Right lobe of liver (tissue), 6 donors: ENCODE measurements around the gene LSS. TPM values are rescaled to one million over a fixed set of nuclear protein-coding genes. Genes with fewer than 3 reads are reported as not detected.
"Not testable (repeated sequence)": the region's sequence is repeated elsewhere in the genome, so short reads cannot be mapped to it uniquely, and the experiment has no call there.

Experiments
- ATAC-seq, 4 donors: fragments of 200-7000 bp; cut with Tn5 transposase; one replicate each; pipeline ENCODE4 v1.9.1; 2020; ENCODE audit warnings: mild to moderate bottlenecking in 4 of 4, moderate library complexity in 4 of 4
- DNase-seq, 3 donors: peaks; one replicate each; pipeline ENCODE4 v3.0.0-alpha.2; 2020
- H3K27ac ChIP-seq, 3 donors: fragments of 200-600 bp; one replicate each; pipeline ENCODE4 v1.8.0; 2022
- H3K27me3 ChIP-seq, 2 donors: fragments of 200-600 bp; one replicate each; pipeline ENCODE4 v1.8.0; 2022
- H3K36me3 ChIP-seq, 4 donors: fragments of 200-600 bp; sonication (generic) in 1 of 4; one replicate each; pipeline versions ENCODE4 v1.5.1 to v1.8.0; 2017 to 2022; ENCODE audit warnings: control low read depth in 1 of 4
- H3K4me1 ChIP-seq, 4 donors: fragments of 200-600 bp; sonication (generic) in 1 of 4; one replicate each; pipeline versions ENCODE4 v1.5.1 to v1.8.0; 2017 to 2022; ENCODE audit warnings: control low read depth in 1 of 4
- H3K4me3 ChIP-seq, 3 donors: fragments of 200-600 bp; one replicate each; pipeline ENCODE4 v1.8.0; 2022
- H3K9me3 ChIP-seq, 4 donors: fragments of 200-600 bp; sonication (generic) in 1 of 4; one replicate each; pipeline versions ENCODE4 v1.5.1 to v1.8.0; 2017 to 2022; ENCODE audit warnings: control low read depth in 1 of 4
- POLR2A ChIP-seq: fragments of 450-650 bp; IDR thresholded peaks from one replicate; pipeline ENCODE4 v1.6.1; 2017; ENCODE audit warnings: antibody characterized with exemption, mild to moderate bottlenecking
- WGBS: methylation state at CpG from one replicate; pipeline ENCODE4 v1.1.6; 2018; ENCODE audit warnings: low coverage, low lambda C conversion rate; ENCODE audit not compliant: insufficient coverage; ENCODE audit errors: missing lambda C conversion rate; 5-methylcytosine and 5-hydroxymethylcytosine counted together
- intact Hi-C, 2 donors: fragments of 100-400 bp; cut with DNase I; formaldehyde crosslinking; loops; one replicate each; pipeline versions ENCODE4 v1.11.2 to v1.14.1; 2022
- total RNA-seq, 6 experiments: library from RNA; depleted of rRNA in 2 of 6; stranded (reverse); fragments of >200 nt in 2 of 6; fragmentation: NEBNext Ultra II Directional in 3 of 6; extraction: Animal tissue kit (Norgen Biotek cat#: 25700) in 3 of 6; gene quantifications; one replicate each; pipeline versions ENCODE4 v1.1.0 to v1.2.4, GENCODE V29; 2016 to 2023
- TF ChIP-seq, protein P1 (sequence below), 4 donors: fragments of 200-600 bp in 3 of 4; fragments of 450-650 bp in 1 of 4; IDR thresholded peaks; one replicate each; pipeline versions ENCODE4 v1.5.1 to v1.8.0; 2016 to 2022; ENCODE audit warnings: antibody characterized with exemption in 4 of 4, mild to moderate bottlenecking in 2 of 4
- donor health status: DM: no; HTN: yes; CAD: no.
- donor health status: DM: no; HTN: no; CAD: no.
- donor health status: DM: no; HTN: no; CAD: no.
- donor health status: DM: no; HTN: yes; CAD: no.
- donor health status: DM: no; HTN: yes; CAD: no.

Gene LSS
- total RNA-seq, 6 experiments from 2014 or later = 37.0 to 103 (median 59.6) TPM

DNA sequence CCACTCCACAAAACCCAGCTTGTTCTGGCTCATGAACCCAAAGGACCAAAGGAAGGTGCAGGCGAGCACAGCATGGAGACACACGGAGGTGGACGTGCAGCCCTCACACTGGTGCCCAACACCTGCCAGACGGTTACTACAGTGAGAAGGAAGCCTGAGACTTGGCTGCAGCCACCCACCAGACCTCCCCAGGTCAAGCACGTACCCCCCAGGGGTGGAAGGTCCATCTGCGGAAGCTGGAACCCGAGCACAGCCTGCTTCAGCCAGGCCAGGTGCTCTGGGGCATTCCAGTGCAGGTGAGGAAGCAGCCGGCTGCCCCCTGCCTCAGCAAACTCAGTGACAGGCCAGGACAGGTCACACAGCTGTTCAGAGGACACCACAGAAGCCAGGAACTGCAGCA lies 16.0 kb upstream of the LSS start:
- TF ChIP-seq, protein P1, sequence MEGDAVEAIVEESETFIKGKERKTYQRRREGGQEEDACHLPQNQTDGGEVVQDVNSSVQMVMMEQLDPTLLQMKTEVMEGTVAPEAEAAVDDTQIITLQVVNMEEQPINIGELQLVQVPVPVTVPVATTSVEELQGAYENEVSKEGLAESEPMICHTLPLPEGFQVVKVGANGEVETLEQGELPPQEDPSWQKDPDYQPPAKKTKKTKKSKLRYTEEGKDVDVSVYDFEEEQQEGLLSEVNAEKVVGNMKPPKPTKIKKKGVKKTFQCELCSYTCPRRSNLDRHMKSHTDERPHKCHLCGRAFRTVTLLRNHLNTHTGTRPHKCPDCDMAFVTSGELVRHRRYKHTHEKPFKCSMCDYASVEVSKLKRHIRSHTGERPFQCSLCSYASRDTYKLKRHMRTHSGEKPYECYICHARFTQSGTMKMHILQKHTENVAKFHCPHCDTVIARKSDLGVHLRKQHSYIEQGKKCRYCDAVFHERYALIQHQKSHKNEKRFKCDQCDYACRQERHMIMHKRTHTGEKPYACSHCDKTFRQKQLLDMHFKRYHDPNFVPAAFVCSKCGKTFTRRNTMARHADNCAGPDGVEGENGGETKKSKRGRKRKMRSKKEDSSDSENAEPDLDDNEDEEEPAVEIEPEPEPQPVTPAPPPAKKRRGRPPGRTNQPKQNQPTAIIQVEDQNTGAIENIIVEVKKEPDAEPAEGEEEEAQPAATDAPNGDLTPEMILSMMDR (IDR thresholded peaks at IDR 0.05) = no peak
- TF ChIP-seq POLR2A = no peak
- Histone ChIP-seq H3K36me3 (peaks cover 0 to 96% (median 40%) of the 10 kb centered on the region in 4 donors), H3K27me3 (no peaks in the 10 kb centered on the region), H3K27ac (no peak overlapping the region), H3K4me3 (no peak overlapping the region), H3K4me1 (no peaks in the 10 kb centered on the region), H3K9me3 (no peaks in the 10 kb centered on the region)
- ATAC-seq (no peak), DNase-seq (no peak)
- intact Hi-C loops = no loop called here
- WGBS = 100% methylated on average over 3 of the region's 8 CpGs

DNA sequence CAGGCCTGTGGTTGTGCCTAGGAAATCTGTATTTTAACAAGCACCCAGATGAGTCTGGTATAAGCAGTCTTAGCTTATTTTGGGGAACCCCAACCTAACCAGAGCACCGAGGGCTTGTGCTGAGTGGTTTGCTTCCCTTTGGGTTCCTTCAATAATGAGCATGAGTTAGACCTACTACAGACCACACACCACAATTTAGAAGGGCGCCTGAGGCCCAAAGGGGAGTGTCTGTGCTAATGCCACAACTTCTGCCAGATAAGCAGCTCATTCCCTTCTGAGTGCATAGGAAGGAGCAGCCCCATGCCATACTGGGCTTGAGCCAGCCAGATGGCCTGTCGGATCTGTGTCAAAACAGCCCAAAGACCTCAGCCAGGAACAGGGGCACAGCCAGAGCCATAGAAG lies 15.4 kb upstream of the LSS start:
- WGBS = 100% methylated on average over 1 of the region's 3 CpGs

DNA sequence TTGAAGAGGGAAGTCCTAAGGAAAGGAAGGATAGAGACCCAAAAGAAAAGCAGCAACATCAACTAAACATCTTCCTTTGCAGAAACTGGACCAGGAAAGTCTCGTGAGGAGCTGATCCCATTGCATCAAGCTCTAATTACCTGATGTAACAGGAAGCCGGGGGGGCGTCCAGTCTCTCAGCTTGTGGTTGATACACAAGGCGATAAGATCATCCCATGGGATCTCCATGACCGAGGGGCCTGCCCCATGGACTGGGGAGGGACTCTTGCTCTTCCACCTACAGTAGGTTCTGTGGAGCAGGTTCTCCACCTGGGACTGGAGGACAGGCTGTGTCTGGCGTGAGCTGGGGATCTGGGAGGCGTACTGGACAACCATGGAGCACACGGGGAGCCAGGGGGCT lies 14.8 kb upstream of the LSS start:
- H3K27ac ChIP-seq = no peak overlapping the region
- DNase-seq = no peak
- 82% methylated on average over 5 of the region's 8 CpGs for WGBS

More for the DNA sequence above, 15.4 kb upstream of the LSS start:
- Histone ChIP-seq H3K9me3 (no peaks in the 10 kb centered on the region), H3K36me3 (peaks cover 0 to 96% (median 40%) of the 10 kb centered on the region in 4 donors), H3K4me1 (no peaks in the 10 kb centered on the region), H3K27me3 (no peaks in the 10 kb centered on the region), H3K27ac (no peak overlapping the region), H3K4me3 (no peak overlapping the region)
- intact Hi-C loops = no loop called here
- DNase-seq = no peak
- TF ChIP-seq POLR2A = no peak
- TF ChIP-seq, protein P1 (IDR thresholded peaks at IDR 0.05) = no peak
- ATAC-seq = no peak

DNA sequence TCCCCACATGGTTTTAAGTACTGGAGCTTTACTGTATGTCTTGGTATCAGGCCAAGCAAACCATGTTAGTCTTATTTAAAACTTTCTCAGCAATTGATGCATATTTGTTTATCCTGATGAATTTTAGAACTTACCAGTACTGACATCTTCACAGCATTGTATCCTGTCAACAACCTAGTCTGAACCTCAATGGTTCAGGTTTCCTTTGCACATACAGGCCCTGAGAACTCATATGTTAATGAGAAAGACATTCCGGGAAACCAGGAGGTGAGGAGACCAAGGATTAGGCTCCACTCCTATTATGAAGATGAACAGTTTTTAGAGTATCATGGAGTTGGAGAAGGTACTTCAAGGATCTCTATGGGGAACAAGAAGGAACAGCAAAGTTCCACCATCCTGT lies 13.0 kb upstream of the LSS start:
- H3K36me3 ChIP-seq = peaks cover 0 to 86% (median 38%) of the 10 kb centered on the region in 4 donors
- 19% methylated on average over 1 of the region's 1 CpG for WGBS
- H3K27me3 ChIP-seq, H3K4me1 ChIP-seq, ATAC-seq, intact Hi-C loops, H3K9me3 ChIP-seq, H3K27ac ChIP-seq, H3K4me3 ChIP-seq, DNase-seq: not testable (repeated sequence)

More for the DNA sequence above, 14.8 kb upstream of the LSS start:
- Histone ChIP-seq H3K4me3 (no peak overlapping the region), H3K36me3 (peaks cover 0 to 93% (median 40%) of the 10 kb centered on the region in 4 donors), H3K9me3 (no peaks in the 10 kb centered on the region), H3K27me3 (no peaks in the 10 kb centered on the region), H3K4me1 (no peaks in the 10 kb centered on the region)
- ATAC-seq = no peak
- intact Hi-C loops = no loop called here
- TF ChIP-seq, protein P1 (IDR thresholded peaks at IDR 0.05) = no peak
- no peak for TF ChIP-seq POLR2A

DNA sequence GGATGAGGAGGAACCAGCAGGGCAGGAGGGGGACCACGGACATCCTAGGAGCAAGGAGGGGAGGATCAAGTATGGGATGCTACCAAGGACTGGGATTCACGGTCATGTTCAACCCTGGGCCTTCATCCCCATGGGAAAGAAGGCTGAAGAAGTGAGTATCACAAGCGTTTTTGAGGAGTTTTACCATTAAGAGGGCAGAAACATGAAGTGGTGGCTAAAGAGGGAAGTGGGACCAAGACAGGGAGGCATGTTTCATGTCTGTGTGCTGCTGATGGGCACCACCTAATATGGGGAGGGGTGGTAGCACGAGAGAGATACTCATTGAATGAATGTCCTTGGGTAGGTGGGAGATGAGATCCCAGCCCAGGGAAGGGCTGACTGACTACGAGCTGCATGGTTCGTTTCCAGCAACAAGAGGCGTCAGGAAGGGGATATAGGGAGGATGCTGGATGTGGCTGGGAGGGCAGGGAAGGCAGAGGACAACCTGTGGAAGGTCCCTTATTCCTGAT lies 11.3 kb upstream of the LSS start:
- Histone ChIP-seq H3K27me3 (no peaks in the 10 kb centered on the region), H3K4me3 (no peak overlapping the region), H3K4me1 (no peaks in the 10 kb centered on the region), H3K36me3 (peaks cover 0 to 86% (median 31%) of the 10 kb centered on the region in 4 donors), H3K27ac (no peak overlapping the region), H3K9me3 (no peaks in the 10 kb centered on the region)
- intact Hi-C loops = no loop called here
- DNase-seq = no peak
- TF ChIP-seq, protein P1 (IDR thresholded peaks at IDR 0.05) = no peak
- TF ChIP-seq POLR2A = no peak
- WGBS = 87% methylated on average over 4 of the region's 7 CpGs
- no peak for ATAC-seq
